ENCODE results near the gene KLHL21.

The KLHL21 gene

GRCh38 chr1:6546326-6546725, 56.3 kb downstream of the KLHL21 start:
- no peak for DNase-seq

DNA sequence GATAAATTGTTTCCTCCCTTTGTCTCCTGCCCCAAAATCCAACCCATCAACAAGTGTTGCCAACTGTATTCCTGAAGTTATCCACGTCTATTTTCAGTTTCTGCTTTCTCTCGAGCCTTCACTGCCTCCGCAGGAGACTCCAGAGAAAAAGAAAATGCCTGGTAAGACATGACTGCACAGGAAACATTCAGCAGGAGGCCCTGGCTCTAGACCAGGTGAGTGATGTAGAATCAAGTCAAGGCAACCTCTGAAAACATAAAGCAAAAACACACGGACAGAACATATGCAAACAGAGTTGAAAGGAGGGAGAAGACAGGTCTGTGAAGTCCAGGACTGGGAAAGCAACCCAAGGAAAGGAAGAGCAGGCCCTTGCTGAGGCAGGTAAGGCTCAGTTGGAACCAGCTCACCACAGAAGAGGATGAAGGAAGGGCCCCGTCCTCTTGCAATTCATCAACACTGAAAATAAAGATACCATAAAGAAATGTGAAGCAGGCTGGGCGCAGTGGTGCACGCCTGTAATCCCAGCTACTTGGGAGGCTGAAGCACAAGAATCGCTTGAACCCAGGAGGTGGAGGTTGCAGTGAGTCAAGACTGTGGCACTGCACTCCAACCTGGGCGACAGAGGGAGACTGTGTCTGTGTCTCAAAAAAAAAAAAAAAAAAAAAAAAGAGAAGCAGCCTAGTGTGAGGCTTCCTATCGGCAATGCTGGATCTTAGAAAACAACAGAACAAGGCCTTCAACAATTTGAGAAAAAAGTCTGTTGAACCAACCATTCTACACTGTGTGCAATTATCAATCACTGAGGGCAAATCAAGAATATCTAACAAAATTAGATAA, 57.2 kb downstream of the KLHL21 start:
- DNase-seq, result no peak

DNA sequence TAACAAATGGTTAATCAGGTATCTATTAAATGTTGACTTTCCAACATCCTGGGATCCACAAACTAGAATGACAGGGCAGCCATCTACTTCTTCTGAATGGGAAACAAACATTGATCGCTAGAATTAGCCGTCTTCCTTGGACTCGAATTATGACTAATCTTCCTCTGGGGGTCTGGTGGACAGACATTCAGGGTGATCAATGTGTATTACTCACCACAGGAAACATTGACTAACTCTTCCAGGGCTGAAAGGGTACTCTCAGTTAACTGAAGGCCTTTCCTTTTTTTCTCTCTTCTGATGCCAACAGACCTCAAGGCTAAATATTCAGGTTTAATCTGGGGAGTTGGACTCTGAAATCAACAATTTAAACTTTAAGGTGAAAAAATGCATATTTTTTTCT, 57.8 kb downstream of the KLHL21 start:
- DNase-seq, result no peak

All from NCI-H82 (cell line).